CD14-positive monocyte (primary cell): Measurements from ENCODE around the gene SPPL3. TPM values are rescaled to one million over a fixed set of nuclear protein-coding genes. Genes with fewer than 3 reads are reported as not detected.

Experiments
- DNase-seq, 3 donors: peaks; one replicate each; pipeline ENCODE4 v3.0.0-alpha.2; 2011 to 2022
- H2AFZ ChIP-seq: 2 replicates; pipeline ENCODE4 v1.6.0; 2012; ENCODE audit warnings: mild to moderate bottlenecking, low read depth, low read length, inconsistent platforms; ENCODE audit not compliant: insufficient read depth, poor library complexity, severe bottlenecking
- H3K27ac ChIP-seq, 2 donors: 1 replicate in 1 of 2; 2 replicates in 1 of 2; pipeline ENCODE4 v1.5.1; 2012 to 2013; ENCODE audit warnings: low read length in 2 of 2, control low read depth in 1 of 2, inconsistent platforms in 1 of 2, low read depth in 1 of 2, mild to moderate bottlenecking in 1 of 2
- H3K27me3 ChIP-seq, 2 donors: one replicate each; pipeline versions ENCODE4 v1.6.0 to v1.6.1; 2011 to 2013; ENCODE audit warnings: low read length in 2 of 2; ENCODE audit not compliant: control insufficient read depth in 2 of 2, insufficient read depth in 2 of 2
- H3K36me3 ChIP-seq, 2 donors: replicated peaks in 1 of 2; 1 replicate in 1 of 2; 2 replicates in 1 of 2; pipeline versions ENCODE4 v1.5.1 to v1.6.1; 2012 to 2013; ENCODE audit warnings: low read length in 2 of 2, control low read depth in 1 of 2, inconsistent platforms in 1 of 2, mild to moderate bottlenecking in 1 of 2; ENCODE audit not compliant: insufficient read depth in 2 of 2, control insufficient read depth in 1 of 2
- H3K4me1 ChIP-seq, 2 donors: 1 replicate in 1 of 2; 2 replicates in 1 of 2; pipeline versions ENCODE4 v1.5.1 to v1.6.1; 2012 to 2013; ENCODE audit warnings: low read length in 2 of 2, control low read depth in 1 of 2, inconsistent platforms in 1 of 2, mild to moderate bottlenecking in 1 of 2, moderate library complexity in 1 of 2; ENCODE audit not compliant: insufficient read depth in 2 of 2, control insufficient read depth in 1 of 2
- H3K4me2 ChIP-seq: replicated peaks from 2 replicates; pipeline ENCODE3; 2012; ENCODE audit warnings: low read length, moderate library complexity, mild to moderate bottlenecking; ENCODE audit not compliant: poor library complexity, severe bottlenecking; ENCODE audit errors: extremely low read depth
- H3K4me3 ChIP-seq, 3 experiments: fragments of 200-600 bp in 1 of 3; sonication (generic) in 1 of 3; replicated peaks in 1 of 3; 1 replicate in 2 of 3; 2 replicates in 1 of 3; pipeline ENCODE4 v1.5.1; 2011 to 2013; ENCODE audit warnings: low read length in 3 of 3, mild to moderate bottlenecking in 3 of 3, control low read depth in 2 of 3, low read depth in 2 of 3, inconsistent platforms in 1 of 3, moderate library complexity in 1 of 3
- H3K79me2 ChIP-seq: 2 replicates; pipeline ENCODE4 v1.6.0; 2012; ENCODE audit warnings: mild to moderate bottlenecking, control low read depth, inconsistent platforms, low read length, moderate library complexity; ENCODE audit not compliant: insufficient read depth
- H3K9ac ChIP-seq: 2 replicates; pipeline ENCODE4 v1.6.0; 2017; ENCODE audit warnings: low read length, mild to moderate bottlenecking; ENCODE audit not compliant: insufficient read depth, poor library complexity, severe bottlenecking
- H3K9me3 ChIP-seq, 2 donors: replicated peaks in 1 of 2; 1 replicate in 1 of 2; 2 replicates in 1 of 2; pipeline versions ENCODE4 v1.5.1 to v1.6.1; 2012 to 2013; ENCODE audit warnings: low read length in 2 of 2, control low read depth in 1 of 2; ENCODE audit not compliant: control insufficient read depth in 1 of 2, insufficient read depth in 1 of 2
- H4K20me1 ChIP-seq: 2 replicates; pipeline ENCODE4 v1.6.0; 2012; ENCODE audit warnings: mild to moderate bottlenecking, low read length, control low read depth, moderate library complexity; ENCODE audit not compliant: insufficient read depth
- H3K27ac Mint-ChIP-seq, 7 donors: one replicate each; pipeline ENCODE4 v1.8.0; 2020; ENCODE audit warnings: mild to moderate bottlenecking in 7 of 7, mixed read lengths in 7 of 7, moderate library complexity in 6 of 7, inconsistent platforms in 2 of 7
- H3K27me3 Mint-ChIP-seq, 3 donors: one replicate each; pipeline ENCODE4 v1.8.0; 2021 to 2022; ENCODE audit warnings: low read depth in 3 of 3, mild to moderate bottlenecking in 3 of 3, mixed read lengths in 3 of 3, moderate library complexity in 3 of 3, inconsistent platforms in 1 of 3
- H3K36me3 Mint-ChIP-seq, 2 donors: one replicate each; pipeline ENCODE4 v1.8.0; 2020; ENCODE audit warnings: mixed read lengths in 2 of 2, inconsistent platforms in 1 of 2, mild to moderate bottlenecking in 1 of 2
- H3K4me1 Mint-ChIP-seq: one replicate; pipeline ENCODE4 v1.8.0; 2020; ENCODE audit warnings: mild to moderate bottlenecking, mixed read lengths
- H3K4me3 Mint-ChIP-seq, 2 donors: one replicate each; pipeline ENCODE4 v1.8.0; 2020; ENCODE audit warnings: mild to moderate bottlenecking in 2 of 2, mixed read lengths in 2 of 2, moderate library complexity in 1 of 2
- H3K9me3 Mint-ChIP-seq, 7 donors: one replicate each; pipeline ENCODE4 v1.8.0; 2020 to 2022; ENCODE audit warnings: mixed read lengths in 7 of 7, mild to moderate bottlenecking in 6 of 7, moderate library complexity in 6 of 7, inconsistent platforms in 2 of 7
- WGBS: methylation state at CpG from one replicate; pipeline ENCODE4 v1.1.5; 2013; ENCODE audit warnings: missing lambda C conversion rate; ENCODE audit not compliant: insufficient coverage; 5-methylcytosine and 5-hydroxymethylcytosine counted together
- intact Hi-C, 2 donors: fragments of 100-400 bp; cut with micrococcal nuclease; formaldehyde crosslinking; loops; one replicate each; pipeline versions ENCODE4 v1.15.0 to v1.15.1; 2023
- polyA plus RNA-seq, 3 donors: library from polyadenylated mRNA; depleted of rRNA in 1 of 3; unstranded in 2 of 3; stranded (reverse) in 1 of 3; fragments of 300-500 nt in 2 of 3; fragments of >200 nt in 1 of 3; fragmentation: Illumina TruSeq in 2 of 3; gene quantifications; 1 replicate in 2 of 3; 2 replicates in 1 of 3; pipeline ENCODE4 v1.2.3, GENCODE V29; 2012 to 2021
- TF ChIP-seq, protein P1 (sequence below): fragments of 200-600 bp; IDR thresholded peaks from one replicate; pipeline ENCODE4 v1.8.0; 2022; ENCODE audit warnings: antibody characterized with exemption, mild to moderate bottlenecking

Gene SPPL3
- polyA plus RNA-seq, 3 donors: 14.5 to 18.6 (median 18.5) TPM

DNA sequence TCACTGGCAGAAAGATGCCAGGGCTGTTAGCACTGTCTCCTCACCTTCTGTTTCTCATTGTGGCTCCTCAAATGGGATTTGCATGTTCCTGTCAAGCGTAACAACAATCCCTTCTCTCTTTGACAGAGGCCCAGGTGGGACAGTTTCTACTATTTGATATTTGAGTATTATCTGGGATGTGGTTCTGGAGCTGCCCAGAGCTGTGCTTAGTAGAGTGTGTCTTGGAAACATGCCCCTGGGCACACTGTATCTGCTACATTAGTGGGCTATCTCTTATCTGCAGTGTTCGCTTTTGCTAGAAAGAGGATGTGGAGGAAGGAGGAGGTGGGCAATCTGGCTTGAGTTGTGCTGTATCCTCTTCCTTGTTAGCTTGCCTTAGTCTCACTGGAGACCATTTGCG is 182.3 kb downstream of the SPPL3 start:
- H3K4me1 ChIP-seq: peaks cover 32 to 40% of the 10 kb centered on the region in 2 donors
- no peak overlapping the region for H3K4me2 ChIP-seq
- no peak overlapping the region for H3K9ac ChIP-seq
- no peak overlapping the region for H2AFZ ChIP-seq
- H3K4me3 Mint-ChIP-seq: no peak overlapping the region
- H3K79me2 ChIP-seq: peaks cover 11% of the 10 kb centered on the region
- no peak overlapping the region for H3K27ac ChIP-seq
- H3K27me3 Mint-ChIP-seq: peaks cover 0 to 1% (median 0%) of the 10 kb centered on the region in 3 donors
- H3K36me3 ChIP-seq: peaks cover 35 to 72% of the 10 kb centered on the region in 2 donors
- no peak for DNase-seq
- peak overlapping the region in 2 of 7 donors; percentile 33 to 66 for H3K27ac Mint-ChIP-seq
- H3K4me1 Mint-ChIP-seq: peaks cover 52% of the 10 kb centered on the region
- no peaks in the 10 kb centered on the region for H3K9me3 ChIP-seq
- H4K20me1 ChIP-seq: no peaks in the 10 kb centered on the region
- H3K9me3 Mint-ChIP-seq: no peaks in the 10 kb centered on the region
- WGBS: 57% methylated on average over 1 of the region's 3 CpGs
- H3K4me3 ChIP-seq: no peak overlapping the region
- no peaks in the 10 kb centered on the region for H3K27me3 ChIP-seq
- intact Hi-C loops: no loop called here
- peaks cover 67 to 75% of the 10 kb centered on the region in 2 donors for H3K36me3 Mint-ChIP-seq
- TF ChIP-seq, protein P1, sequence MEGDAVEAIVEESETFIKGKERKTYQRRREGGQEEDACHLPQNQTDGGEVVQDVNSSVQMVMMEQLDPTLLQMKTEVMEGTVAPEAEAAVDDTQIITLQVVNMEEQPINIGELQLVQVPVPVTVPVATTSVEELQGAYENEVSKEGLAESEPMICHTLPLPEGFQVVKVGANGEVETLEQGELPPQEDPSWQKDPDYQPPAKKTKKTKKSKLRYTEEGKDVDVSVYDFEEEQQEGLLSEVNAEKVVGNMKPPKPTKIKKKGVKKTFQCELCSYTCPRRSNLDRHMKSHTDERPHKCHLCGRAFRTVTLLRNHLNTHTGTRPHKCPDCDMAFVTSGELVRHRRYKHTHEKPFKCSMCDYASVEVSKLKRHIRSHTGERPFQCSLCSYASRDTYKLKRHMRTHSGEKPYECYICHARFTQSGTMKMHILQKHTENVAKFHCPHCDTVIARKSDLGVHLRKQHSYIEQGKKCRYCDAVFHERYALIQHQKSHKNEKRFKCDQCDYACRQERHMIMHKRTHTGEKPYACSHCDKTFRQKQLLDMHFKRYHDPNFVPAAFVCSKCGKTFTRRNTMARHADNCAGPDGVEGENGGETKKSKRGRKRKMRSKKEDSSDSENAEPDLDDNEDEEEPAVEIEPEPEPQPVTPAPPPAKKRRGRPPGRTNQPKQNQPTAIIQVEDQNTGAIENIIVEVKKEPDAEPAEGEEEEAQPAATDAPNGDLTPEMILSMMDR: no peak

DNA sequence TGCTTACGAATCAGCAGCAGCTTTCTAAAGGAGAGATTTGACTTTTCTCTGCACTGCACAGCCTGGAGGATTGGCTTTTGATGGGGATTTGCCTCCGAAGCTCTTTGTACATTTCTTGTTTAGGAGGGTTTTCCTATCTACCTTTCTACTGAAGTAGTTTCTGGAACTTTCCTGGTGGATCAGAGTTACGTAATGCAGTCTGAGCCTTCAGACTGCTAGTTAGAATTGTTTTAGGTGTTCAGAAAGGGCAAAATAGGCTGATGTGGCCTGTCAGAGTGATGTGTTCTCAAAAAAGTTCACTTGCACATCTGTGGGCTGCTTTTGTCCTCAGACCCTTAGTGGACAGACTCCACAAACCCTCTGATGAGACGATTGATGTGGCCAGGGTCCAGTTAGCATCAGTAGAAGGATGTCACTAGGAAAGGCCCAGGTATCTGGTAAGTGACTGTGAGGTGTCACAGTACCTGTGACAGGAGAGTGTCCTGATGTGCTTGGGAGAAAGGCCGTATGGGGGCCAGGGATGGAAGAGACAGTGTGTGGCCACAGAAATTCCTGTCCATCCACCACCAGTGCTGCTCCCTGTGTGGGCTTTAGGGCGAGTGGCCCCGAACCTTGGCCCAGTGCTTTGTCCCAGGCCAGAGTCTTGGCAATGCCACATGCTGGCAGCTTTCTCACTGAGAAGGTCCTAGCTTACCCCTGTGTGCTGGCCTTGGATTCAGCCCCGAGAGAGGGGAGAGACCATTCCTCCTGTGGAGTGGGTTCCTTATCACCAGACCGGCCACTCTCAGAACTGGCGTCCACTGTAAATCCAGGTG is 183.0 kb downstream of the SPPL3 start:
- no peaks in the 10 kb centered on the region for H3K9me3 Mint-ChIP-seq
- Histone ChIP-seq H3K9me3 (no peaks in the 10 kb centered on the region), H3K36me3 (peaks cover 42 to 79% of the 10 kb centered on the region in 2 donors), H3K27me3 (no peaks in the 10 kb centered on the region), H3K4me2 (no peak overlapping the region), H3K27ac (peak overlapping the region in 1 of 2 donors; percentile 54), H3K4me3 (no peak overlapping the region), H3K9ac (no peak overlapping the region), H2AFZ (no peak overlapping the region), H3K4me1 (peaks cover 27 to 36% of the 10 kb centered on the region in 2 donors), H4K20me1 (no peaks in the 10 kb centered on the region), H3K79me2 (peaks cover 9% of the 10 kb centered on the region)
- WGBS: 95% methylated on average over 7 of the region's 10 CpGs
- H3K27me3 Mint-ChIP-seq: peaks cover 0 to 1% (median 0%) of the 10 kb centered on the region in 3 donors
- H3K4me3 Mint-ChIP-seq: no peak overlapping the region
- DNase-seq: no peak
- peaks cover 74 to 82% of the 10 kb centered on the region in 2 donors for H3K36me3 Mint-ChIP-seq
- intact Hi-C loops: no loop called here
- TF ChIP-seq, protein P1: no peak
- peak overlapping the region in 6 of 7 donors; percentile 30 to 87 (median 58) for H3K27ac Mint-ChIP-seq
- H3K4me1 Mint-ChIP-seq: peaks cover 46% of the 10 kb centered on the region
